ENCODE results near the gene CNOT11. TPM values are rescaled to one million over a fixed set of nuclear protein-coding genes. Genes with fewer than 3 reads are reported as not detected.

Gene CNOT11
- total and polyA plus RNA-seq, 2 of the 13 experiments (the other 11 are each of a cell fraction or from before 2014, with no cell fraction given), result 114 to 209 TPM

GRCh38 chr2:101263377-101263800 is 10.7 kb downstream of the CNOT11 start (continued):
- TF ChIP-seq PAXIP1 (CRISPR knock-in tag; conservative IDR thresholded peaks at IDR 0.05), result peak; percentile 95
- no peak for TF ChIP-seq ZNF776 (CRISPR knock-in tag; IDR thresholded peaks at IDR 0.05)
- TF ChIP-seq WIZ (CRISPR knock-in tag; IDR thresholded peaks at IDR 0.05), result no peak
- TF ChIP-seq RBM39 (IDR thresholded peaks at IDR 0.05; ENCODE audit: low read depth, low read length, poor library complexity, severe bottlenecking), result no peak
- TF ChIP-seq, protein P1, sequence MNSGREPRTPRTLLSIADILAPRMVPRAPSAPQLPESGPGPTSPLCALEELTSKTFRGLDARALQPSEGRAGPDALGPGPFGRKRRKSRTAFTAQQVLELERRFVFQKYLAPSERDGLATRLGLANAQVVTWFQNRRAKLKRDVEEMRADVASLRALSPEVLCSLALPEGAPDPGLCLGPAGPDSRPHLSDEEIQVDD (CRISPR knock-in tag; IDR thresholded peaks at IDR 0.05; ENCODE audit: borderline replicate concordance), result no peak
- no peak for TF ChIP-seq ZFP62 (CRISPR knock-in tag; IDR thresholded peaks at IDR 0.05)
- no peak for TF ChIP-seq ZFP36 (IDR thresholded peaks at IDR 0.05; ENCODE audit: borderline replicate concordance, low read depth, low read length, partially characterized antibody)
- no peak for TF ChIP-seq ZBTB42 (CRISPR knock-in tag; IDR thresholded peaks at IDR 0.05)
- TF ChIP-seq GATAD2A (CRISPR knock-in tag; IDR thresholded peaks at IDR 0.05), result peak; percentile 72; the same call in 1 of the 2 replicates
- TF ChIP-seq STAT6 (CRISPR knock-in tag; IDR thresholded peaks at IDR 0.05; ENCODE audit: borderline replicate concordance), result no peak
- TF ChIP-seq SCMH1 (CRISPR knock-in tag; IDR thresholded peaks at IDR 0.05; ENCODE audit: borderline replicate concordance), result no peak
- TF ChIP-seq FOXA3 (CRISPR knock-in tag; IDR thresholded peaks at IDR 0.05), result peak; percentile 78
- TF ChIP-seq ZNF326 (CRISPR knock-in tag; IDR thresholded peaks at IDR 0.05; ENCODE audit: borderline replicate concordance), result no peak
- no peak for TF ChIP-seq ZNF207 (IDR thresholded peaks at IDR 0.05; ENCODE audit: borderline replicate concordance)
- TF ChIP-seq, protein P2, sequence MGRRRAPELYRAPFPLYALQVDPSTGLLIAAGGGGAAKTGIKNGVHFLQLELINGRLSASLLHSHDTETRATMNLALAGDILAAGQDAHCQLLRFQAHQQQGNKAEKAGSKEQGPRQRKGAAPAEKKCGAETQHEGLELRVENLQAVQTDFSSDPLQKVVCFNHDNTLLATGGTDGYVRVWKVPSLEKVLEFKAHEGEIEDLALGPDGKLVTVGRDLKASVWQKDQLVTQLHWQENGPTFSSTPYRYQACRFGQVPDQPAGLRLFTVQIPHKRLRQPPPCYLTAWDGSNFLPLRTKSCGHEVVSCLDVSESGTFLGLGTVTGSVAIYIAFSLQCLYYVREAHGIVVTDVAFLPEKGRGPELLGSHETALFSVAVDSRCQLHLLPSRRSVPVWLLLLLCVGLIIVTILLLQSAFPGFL (CRISPR knock-in tag; IDR thresholded peaks at IDR 0.05), result no peak
- 0 out of 2 replicates have a peak, but pooled peaks have one; percentile 22 for TF ChIP-seq MIER3 (CRISPR knock-in tag; IDR thresholded peaks at IDR 0.05; ENCODE audit: borderline replicate concordance)
- TF ChIP-seq, protein P3, sequence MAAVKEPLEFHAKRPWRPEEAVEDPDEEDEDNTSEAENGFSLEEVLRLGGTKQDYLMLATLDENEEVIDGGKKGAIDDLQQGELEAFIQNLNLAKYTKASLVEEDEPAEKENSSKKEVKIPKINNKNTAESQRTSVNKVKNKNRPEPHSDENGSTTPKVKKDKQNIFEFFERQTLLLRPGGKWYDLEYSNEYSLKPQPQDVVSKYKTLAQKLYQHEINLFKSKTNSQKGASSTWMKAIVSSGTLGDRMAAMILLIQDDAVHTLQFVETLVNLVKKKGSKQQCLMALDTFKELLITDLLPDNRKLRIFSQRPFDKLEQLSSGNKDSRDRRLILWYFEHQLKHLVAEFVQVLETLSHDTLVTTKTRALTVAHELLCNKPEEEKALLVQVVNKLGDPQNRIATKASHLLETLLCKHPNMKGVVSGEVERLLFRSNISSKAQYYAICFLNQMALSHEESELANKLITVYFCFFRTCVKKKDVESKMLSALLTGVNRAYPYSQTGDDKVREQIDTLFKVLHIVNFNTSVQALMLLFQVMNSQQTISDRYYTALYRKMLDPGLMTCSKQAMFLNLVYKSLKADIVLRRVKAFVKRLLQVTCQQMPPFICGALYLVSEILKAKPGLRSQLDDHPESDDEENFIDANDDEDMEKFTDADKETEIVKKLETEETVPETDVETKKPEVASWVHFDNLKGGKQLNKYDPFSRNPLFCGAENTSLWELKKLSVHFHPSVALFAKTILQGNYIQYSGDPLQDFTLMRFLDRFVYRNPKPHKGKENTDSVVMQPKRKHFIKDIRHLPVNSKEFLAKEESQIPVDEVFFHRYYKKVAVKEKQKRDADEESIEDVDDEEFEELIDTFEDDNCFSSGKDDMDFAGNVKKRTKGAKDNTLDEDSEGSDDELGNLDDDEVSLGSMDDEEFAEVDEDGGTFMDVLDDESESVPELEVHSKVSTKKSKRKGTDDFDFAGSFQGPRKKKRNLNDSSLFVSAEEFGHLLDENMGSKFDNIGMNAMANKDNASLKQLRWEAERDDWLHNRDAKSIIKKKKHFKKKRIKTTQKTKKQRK (IDR thresholded peaks at IDR 0.05; ENCODE audit: low read length), result no peak
- no peak for TF ChIP-seq SRF (IDR thresholded peaks at IDR 0.05; ENCODE audit: low read depth, low read length)
- peak; percentile 58 for TF ChIP-seq ASH2L (IDR thresholded peaks at IDR 0.05; ENCODE audit: insufficient read length, low read depth, low read length)
- TF ChIP-seq STAT5B (CRISPR knock-in tag; IDR thresholded peaks at IDR 0.05), result no peak

Measured in HepG2 (cell line).